LHCN-M2 (cell line): Measurements from ENCODE around the gene LARP7. TPM values are rescaled to one million over a fixed set of nuclear protein-coding genes. Genes with fewer than 3 reads are reported as not detected.
"Not testable (repeated sequence)": the region's sequence is repeated elsewhere in the genome, so short reads cannot be mapped to it uniquely, and the experiment has no call there.

Experiments used
- DNase-seq: peaks from one replicate; pipeline ENCODE4 v3.0.0-alpha.2; 2012; ENCODE audit warnings: low read depth
- polyA plus RNA-seq: library from polyadenylated mRNA; unstranded; fragments of >200 nt; gene quantifications from one replicate; pipeline ENCODE4 v1.2.1, GENCODE V29; 2012; ENCODE audit warnings: missing spikeins
- total RNA-seq: library from RNA; depleted of rRNA; stranded (reverse); fragments of >200 nt; gene quantifications from 2 replicates; pipeline ENCODE4 v1.2.3, GENCODE V29; 2014; rRNA removed

LARP7 gene
- total RNA-seq, result 37.4 and 47.8 TPM in 2 replicates
- polyA plus RNA-seq, result 21.6 TPM

DNA sequence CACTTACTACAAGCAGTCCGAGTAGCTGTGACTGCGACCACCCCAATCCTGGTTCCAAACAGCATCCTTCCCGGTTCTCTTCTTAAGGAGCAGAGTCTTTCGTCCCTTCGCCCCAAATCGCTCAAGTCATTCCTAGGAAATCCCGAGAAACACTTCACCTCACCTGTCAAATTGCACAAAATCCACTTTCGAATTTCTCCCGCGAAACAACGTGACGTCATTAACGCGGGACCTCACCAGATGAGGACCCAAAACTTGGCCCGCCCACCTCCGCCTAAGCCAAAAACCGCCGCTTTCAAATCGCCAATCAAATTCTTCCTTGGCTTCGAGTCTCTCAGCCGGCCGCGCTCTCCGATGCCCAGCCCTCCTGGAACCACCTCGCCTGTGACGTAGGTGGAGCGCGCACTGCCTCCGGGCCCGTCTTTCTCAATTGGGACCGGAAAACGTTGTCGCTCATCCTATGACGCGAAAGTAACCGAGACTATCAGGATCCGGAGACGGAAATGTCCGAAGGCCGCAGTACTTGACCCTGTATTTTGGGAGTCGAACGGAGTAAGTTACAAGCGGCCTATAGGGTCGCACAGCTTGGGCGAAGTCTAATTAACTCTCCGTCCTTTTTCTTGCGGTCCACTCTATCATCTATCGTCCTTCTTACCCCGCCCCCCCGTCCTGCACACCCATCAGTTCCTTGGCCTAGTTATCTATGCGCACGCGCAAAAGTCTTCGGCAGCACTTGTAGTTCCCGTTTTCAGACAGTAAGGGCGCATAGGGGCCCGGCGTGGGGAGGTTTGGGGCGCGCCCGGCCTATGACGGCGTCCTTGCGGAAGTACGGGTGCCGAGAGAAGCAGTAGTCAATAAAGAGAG lies at the start of gene LARP7, which contains the start of gene ZGRF1:
Gene LARP7 (plus strand): TSS at position 456 of the 864 bp plus-strand sequence. CDS start 7,527 bp downstream, outside the sequence.
Gene ZGRF1 (minus strand): TSS at position 222 of the 864 bp plus-strand sequence. CDS start 3,733 bp downstream, outside the sequence.
- DNase-seq, result peak; percentile 99

- peak; percentile 85 for DNase-seq
Observed at GRCh38 chr4:112589206-112589605, 47.7 kb upstream of the LARP7 start.

DNA sequence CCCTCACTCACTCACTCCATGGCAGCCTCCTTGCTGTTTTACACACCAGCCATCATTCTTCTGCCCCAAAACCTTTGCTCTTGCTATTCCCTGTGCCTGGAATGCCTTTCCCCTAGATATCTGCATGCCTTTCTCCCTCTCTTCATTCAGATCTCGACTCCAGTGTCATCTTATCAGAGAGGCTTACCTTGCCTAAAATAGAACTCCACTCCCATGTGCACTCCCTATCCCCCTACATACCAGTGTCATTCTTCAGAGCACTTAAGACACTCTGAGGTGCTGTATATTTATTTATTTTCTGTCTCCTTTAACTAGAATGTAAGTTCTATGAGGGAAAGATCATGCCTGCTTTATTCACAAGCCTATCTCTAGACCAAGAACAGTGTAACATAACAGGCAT lies 45.4 kb upstream of the LARP7 start:
- DNase-seq, result no peak

GRCh38 chr4:112592717-112593116 lies 44.2 kb upstream of the LARP7 start:
- DNase-seq, result no peak

DNA sequence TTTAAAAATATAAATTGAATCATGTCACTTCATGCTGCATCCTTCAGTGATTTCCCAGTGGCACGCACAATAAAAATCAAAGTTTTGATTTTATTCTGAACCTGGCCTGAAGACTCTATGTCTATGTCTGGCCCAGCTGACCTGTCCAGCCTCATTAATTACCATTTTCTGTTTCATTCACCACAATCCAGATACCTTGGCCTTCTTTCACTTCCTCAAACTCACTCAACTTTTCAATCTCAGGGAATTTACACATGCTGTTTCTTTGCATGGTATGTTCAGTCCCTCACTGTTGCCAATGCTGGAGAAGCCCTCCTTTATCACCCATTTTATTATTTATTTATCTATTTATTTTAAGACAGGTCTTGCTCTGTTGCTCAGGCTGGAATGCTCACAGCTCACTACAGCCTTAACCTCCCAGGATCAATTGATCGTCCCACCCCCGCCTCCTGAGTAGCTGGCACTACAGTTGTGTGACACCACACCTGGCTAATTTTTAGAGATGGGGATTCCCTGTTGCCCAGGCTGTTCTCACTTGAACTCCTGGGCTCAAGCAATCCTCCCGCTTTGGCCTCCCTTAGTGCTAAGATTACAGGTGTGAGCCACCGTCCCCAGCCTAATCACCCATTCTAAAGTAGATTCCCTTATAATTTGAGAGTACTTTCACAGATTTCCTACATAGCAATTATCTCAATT lies 43.4 kb upstream of the LARP7 start:
- DNase-seq, result no peak

- DNase-seq, result no peak
Observed at GRCh38 chr4:112594993-112595392, 42.0 kb upstream of the LARP7 start.

- DNase-seq, result peak; percentile 58
Observed at GRCh38 chr4:112604589-112604988, 32.4 kb upstream of the LARP7 start.

GRCh38 chr4:112612814-112613213 lies 24.1 kb upstream of the LARP7 start:
- DNase-seq, result not testable (repeated sequence)

DNA sequence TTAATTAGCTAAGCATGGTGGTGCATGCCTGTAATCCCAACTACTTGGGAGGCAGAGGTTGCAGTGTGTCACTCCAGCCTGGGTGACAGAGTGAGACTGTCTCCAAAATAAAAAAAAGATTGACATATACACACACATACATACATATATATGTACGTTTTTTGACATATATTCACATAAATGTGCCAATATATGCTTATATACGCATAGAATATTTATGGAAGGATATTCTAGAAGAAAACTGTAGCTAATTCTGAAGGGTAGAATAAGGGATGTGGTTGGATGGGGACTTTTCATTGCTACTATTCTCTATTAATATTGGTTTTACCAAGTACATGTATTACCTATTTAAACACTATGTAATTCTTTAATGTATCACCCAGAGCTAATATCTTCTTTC lies 20.0 kb upstream of the LARP7 start:
- DNase-seq, result no peak

GRCh38 chr4:112626228-112626627 lies 10.7 kb upstream of the LARP7 start:
- no peak for DNase-seq

- DNase-seq, result peak; percentile 32
Observed at GRCh38 chr4:112633477-112634235, 3.3 kb upstream of the LARP7 start.

GRCh38 chr4:112637552-112637866 lies 566 bp downstream of the LARP7 start:
- DNase-seq, result no peak

DNA sequence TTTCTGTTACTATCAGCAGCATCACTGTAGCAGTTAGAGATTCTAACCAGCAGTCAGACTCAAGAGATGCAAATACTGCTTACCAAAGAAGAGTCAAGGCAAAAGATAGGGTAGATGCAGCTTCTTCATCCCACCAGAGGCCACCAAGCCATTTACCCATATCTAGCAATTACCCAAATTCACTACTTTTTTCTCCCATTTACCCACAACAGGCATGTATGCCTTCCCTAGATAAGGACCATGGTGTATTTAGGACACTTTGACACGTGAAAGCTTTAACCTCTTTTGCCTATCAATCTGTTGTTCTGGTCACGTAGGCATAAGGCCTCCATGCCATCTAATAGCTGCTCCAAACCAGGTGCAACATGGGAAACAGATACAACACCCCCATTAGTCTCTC lies 5.6 kb downstream of the LARP7 start:
- no peak for DNase-seq

- not testable (repeated sequence) for DNase-seq
Observed at GRCh38 chr4:112644595-112645535, 7.9 kb downstream of the LARP7 start.

- no peak for DNase-seq
Observed at GRCh38 chr4:112645541-112646329, 8.8 kb downstream of the LARP7 start.

GRCh38 chr4:112646632-112647537 lies 9.9 kb downstream of the LARP7 start:
- no peak for DNase-seq

DNA sequence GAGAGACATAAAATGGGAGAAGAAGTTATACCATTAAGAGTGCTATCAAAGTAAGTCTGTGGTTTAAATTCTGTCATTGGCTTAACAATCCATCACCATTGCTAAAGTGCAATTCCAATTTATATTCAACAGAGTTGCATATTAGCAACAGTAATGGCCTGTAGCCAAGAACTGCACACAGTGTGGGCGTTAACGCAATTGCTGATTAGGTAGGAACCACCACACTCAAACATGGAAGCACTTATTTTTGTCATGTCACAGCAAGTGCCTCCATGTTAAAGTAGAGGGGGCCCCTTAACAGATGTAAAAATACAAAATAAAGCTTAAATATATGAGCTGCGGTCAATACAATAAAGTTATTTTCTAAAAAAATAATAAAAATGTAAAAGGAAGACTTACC lies 10.8 kb downstream of the LARP7 start:
- DNase-seq, result no peak

- DNase-seq, result no peak
Observed at GRCh38 chr4:112648263-112649054, 11.5 kb downstream of the LARP7 start.
